HG02642 (cell line): ENCODE data around the gene MTREX.

Experiments
- ATAC-seq: cut with Tn5 transposase; IDR thresholded peaks from one replicate; pipeline ENCODE4 v1.9.1; 2021; ENCODE audit warnings: mild to moderate bottlenecking; ENCODE audit not compliant: unreplicated experiment, poor library complexity

MTREX gene

GRCh38 chr5:55456216-55456895, 148.6 kb downstream of the MTREX start:
- no peak for ATAC-seq

- ATAC-seq, result no peak
These were observed 151.8 kb downstream of the MTREX start for GRCh38 chr5:55459572-55459971.

GRCh38 chr5:55463613-55464012, 155.8 kb downstream of the MTREX start:
- no peak for ATAC-seq

GRCh38 chr5:55467862-55468551, 160.2 kb downstream of the MTREX start:
- ATAC-seq, result no peak

GRCh38 chr5:55469839-55470238, 162.1 kb downstream of the MTREX start:
- ATAC-seq, result no peak

GRCh38 chr5:55470282-55470681, 162.5 kb downstream of the MTREX start:
- no peak for ATAC-seq

GRCh38 chr5:55471468-55471867, 163.7 kb downstream of the MTREX start:
- ATAC-seq, result no peak

GRCh38 chr5:55472642-55473041, 164.9 kb downstream of the MTREX start:
- no peak for ATAC-seq
